HG03045 (cell line): Measurements from ENCODE around the gene LRRC75A.
"Not testable (repeated sequence)": the region's sequence is repeated elsewhere in the genome, so short reads cannot be mapped to it uniquely, and the experiment has no call there.

Experiments
- ATAC-seq: cut with Tn5 transposase; IDR thresholded peaks from one replicate; pipeline ENCODE4 v1.9.1; 2021; ENCODE audit warnings: mild to moderate bottlenecking, moderate library complexity; ENCODE audit not compliant: unreplicated experiment

LRRC75A gene, protein sequence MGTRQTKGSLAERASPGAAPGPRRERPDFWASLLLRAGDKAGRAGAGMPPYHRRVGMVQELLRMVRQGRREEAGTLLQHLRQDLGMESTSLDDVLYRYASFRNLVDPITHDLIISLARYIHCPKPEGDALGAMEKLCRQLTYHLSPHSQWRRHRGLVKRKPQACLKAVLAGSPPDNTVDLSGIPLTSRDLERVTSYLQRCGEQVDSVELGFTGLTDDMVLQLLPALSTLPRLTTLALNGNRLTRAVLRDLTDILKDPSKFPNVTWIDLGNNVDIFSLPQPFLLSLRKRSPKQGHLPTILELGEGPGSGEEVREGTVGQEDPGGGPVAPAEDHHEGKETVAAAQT

GRCh38 chr17:16491703-16492612, at the start of gene LRRC75A:
TSS of gene LRRC75A (minus strand) at chr17:16492193. CDS start at chr17:16491990, 203 bp downstream.
- ATAC-seq: no peak

DNA sequence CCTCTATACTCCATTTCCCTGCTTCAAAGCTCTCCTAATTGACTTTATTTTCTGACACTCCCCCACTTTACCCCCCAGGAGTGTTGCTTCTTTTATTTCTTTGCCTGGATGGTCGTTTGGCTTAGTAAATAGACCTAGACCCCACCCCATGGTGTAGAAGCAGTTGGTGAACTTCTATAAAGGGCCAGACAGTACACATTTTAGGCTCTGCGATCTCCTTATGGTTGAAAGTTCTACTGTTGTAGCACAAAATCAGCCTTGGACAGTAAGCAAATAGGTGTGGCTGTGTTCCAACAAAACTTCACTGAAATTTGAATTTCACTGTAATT, 45.1 kb upstream of the LRRC75A start:
- no peak for ATAC-seq

GRCh38 chr17:16534236-16534635, 42.2 kb upstream of the LRRC75A start:
- ATAC-seq: no peak

DNA sequence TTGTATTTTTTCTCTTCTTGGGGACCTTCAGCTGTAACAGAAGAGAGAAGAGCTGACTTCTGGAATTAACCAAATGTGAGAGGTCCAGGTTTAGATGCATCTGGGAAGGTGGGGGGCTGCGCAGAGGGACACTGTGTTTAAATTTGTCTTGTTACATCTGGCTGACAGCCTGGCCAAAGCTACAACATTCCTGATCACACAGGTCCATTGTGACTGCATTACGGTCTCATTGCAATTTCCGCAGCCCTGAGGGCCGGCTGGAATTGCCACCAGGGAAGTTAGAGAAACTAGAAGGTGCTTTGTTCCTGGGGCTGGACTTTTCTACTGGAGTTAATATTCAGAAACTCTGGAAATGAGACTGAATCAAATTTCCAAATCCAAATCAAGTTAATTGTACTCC, 37.9 kb upstream of the LRRC75A start:
- ATAC-seq: no peak

GRCh38 chr17:16527298-16527697, 35.3 kb upstream of the LRRC75A start:
- no peak for ATAC-seq

DNA sequence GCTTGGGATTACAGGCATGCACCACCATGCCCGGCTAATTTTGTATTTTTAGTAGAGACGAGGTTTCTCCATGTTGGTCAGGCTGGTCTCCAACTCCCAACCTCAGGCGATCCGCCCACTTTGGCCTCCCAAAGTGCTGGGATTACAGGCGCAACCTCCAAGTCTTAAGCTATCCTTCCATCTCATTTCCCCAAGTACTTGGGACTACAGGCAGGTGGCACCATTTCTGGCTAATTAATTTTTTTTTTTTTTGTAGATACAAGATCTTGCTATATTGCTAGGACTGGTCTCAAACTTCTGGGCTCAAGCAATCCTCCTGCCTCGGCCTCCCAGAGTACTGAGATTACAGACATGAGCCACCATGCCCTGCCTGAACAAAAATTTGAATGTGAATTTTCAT, 33.6 kb upstream of the LRRC75A start:
- ATAC-seq: not testable (repeated sequence)

- ATAC-seq: peak; percentile 56
Measured at GRCh38 chr17:16521070-16521727, 29.2 kb upstream of the LRRC75A start.

DNA sequence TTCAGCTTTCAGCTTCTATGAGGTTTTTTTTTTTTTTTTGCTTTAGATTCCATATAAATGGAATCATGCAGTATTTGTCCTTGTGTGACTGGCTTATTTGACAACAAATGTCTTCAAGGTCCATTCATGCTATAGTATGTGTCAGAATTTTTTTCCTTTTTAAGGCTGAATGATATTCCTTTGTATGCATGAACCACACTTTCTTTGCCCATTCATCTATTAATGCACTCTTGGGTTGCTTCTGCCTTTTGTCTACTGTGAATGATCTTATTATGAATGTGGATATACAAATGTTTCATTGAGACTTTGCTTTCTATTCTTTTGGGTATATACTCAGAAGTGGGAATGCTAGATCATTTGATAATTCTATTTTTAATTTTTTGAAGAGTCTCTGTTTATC, 27.0 kb upstream of the LRRC75A start:
- no peak for ATAC-seq

DNA sequence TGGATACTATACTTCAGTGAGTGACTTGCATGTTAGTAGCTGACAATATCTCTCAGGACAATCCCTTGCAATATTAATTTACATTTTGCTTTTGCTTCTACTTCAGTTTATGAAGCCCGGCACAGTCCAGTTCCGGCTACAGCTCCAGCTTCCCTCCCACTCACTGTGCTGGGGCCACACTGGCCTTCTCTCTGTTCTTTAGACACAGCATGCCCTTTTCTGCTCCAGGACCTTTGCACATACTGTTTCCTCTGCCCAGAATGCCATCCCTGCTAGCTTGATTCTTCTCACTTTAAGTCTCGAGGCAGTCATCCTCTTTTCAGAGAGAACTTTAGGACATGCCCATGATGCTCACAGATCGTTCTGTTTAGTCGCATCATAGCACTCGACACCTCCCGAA, 25.5 kb upstream of the LRRC75A start:
- no peak for ATAC-seq

- no peak for ATAC-seq
Measured at GRCh38 chr17:16516594-16517051, 24.6 kb upstream of the LRRC75A start.

GRCh38 chr17:16515933-16516332, 23.9 kb upstream of the LRRC75A start:
- ATAC-seq: no peak

DNA sequence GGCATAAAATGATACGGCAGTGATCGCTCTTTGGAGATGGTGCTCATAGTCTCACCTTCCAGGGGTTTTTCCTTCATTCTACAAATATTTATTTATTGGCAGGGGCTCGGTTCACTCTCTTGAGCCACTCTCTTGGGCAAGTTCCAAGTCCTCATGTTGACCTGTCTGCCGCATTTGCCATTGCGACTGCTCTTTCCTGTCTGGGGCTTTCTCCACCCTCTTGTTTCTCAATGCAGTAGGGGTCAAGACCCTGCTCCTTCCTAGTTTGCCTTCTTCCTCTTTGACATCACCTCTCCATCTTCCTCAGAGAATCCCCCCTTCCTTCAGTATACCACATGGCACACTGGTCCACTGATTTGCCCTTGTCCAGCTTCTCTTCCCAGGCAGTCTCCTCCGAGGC, 21.9 kb upstream of the LRRC75A start:
- ATAC-seq: no peak

DNA sequence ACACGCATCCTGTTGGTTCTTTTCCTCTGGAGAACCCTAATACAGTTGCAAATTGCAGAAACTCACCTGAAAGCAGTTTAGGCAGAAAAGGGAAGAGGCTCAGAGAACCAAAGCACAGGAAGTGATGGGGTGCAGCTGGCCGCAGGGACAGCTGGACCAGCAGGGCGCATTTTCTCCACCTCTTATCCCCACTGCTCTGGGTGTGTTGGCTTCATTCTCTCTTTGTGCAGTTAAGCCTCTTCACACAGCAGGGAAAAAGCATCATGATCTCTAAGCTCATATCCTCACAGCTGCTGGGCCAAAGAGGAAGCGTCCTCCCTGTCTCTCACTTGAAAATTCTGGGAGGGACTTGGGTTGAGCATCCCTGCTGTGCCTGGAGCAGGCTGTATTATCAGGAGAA, 20.0 kb upstream of the LRRC75A start:
- ATAC-seq: no peak

DNA sequence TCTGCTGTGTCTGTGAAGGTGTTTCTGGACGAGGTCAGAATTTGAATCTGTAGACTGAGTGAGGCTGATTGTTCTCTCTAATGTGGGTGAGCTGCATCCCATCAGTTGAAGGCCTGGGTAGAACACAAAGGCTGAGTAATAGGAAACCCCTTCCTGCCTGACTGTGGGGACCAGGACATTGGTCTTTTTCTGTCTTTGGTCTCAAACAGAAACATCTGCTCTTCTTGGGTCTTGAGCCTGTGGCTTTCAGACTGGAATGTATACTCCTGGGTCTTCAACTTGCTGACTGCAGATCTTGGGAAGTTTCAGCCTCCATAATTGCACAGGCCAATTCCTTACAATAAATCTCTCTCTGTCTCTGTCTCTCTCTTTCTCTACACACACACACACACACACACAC, 19.6 kb upstream of the LRRC75A start:
- no peak for ATAC-seq

- ATAC-seq: no peak
Measured at GRCh38 chr17:16507918-16508533, 16.0 kb upstream of the LRRC75A start.

DNA sequence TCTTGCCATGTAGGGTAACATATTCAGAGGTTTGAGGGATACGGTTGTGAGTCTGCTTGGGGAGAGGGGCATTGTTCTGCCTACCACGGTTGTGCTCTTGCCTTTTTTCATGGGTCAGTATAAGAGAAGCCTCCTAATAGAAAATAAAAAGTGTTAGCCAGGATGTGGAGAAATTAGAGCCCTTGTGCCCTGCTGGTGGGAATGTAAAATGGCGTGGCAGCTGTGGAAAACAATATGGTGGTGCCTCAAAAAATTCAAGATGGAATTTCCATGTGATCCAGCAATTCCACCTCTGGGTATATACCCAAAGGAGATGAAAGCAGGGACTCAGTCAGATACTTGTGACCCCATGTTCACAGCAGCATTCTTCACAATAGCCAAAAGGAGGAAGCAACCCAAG, 14.2 kb upstream of the LRRC75A start:
- no peak for ATAC-seq

GRCh38 chr17:16504984-16505383, 13.0 kb upstream of the LRRC75A start:
- ATAC-seq: no peak

GRCh38 chr17:16496820-16497489, 5.0 kb upstream of the LRRC75A start:
- no peak for ATAC-seq

DNA sequence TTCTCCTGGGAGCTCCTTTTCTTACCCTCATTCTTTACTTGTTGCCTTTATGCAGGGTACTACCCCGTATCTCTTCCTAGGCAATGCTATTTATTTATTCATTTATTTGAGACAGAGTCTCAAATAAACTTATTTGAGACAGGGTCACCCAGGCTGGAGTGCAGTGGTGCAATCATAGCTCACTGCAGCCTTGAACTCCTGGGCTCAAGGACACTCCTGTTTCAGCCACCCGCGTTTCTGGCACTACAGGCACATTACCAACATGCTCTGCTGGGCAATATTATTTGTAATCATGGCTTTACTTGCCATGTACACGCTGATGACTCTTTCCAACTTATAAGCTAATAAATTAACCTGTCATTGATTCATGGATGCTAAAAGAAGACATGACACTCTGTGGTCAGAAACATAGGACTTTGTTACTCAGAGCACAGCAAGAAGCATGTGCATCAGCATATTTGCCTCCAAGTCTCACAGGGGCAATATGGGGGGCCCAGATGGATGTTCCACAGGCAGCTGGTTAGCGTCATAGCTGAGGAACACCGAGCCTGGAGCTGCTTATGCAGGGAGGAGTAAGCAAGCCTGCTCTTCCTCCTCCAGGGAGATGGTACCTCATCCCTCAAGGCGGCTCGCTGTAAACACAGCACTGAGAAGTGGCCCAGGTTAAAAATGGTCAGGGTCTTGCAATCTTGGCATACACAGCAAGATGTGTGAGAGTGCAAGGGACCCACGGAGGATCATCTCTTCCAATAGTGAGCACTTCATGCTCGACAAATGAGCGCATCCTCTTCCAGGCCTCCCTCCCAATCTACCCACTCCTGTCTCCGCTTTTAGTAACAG, 4.2 kb upstream of the LRRC75A start:
- no peak for ATAC-seq

DNA sequence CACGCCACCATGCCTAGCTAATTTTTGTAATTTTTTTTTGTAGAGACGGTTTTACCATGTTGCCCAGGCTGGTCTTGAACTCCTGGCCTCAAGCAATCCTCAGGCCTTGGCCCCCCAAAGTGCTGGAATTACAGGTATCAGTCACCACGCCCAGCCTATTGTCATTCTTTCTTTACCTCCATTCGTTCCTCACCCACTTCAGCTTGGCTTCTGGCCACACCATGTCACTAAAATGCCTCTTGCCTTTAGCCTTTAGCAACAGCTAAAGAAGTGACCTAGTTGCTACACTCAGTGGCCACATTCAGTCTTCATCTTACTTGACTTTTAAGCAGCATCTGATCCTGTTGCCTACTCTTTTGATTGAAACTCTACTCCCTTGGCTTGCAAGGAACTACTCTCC, 3.6 kb upstream of the LRRC75A start:
- ATAC-seq: no peak
